ENCODE measurements around the gene LDAH. TPM values are rescaled to one million over a fixed set of nuclear protein-coding genes. Genes with fewer than 3 reads are reported as not detected.

Gene LDAH
- total RNA-seq, 1 donor from 2014 or later = 24.9 TPM

- no peak for DNase-seq (ENCODE audit: low read depth)
- Histone ChIP-seq H3K27me3 (ENCODE audit: control insufficient read depth, insufficient read depth, low read length) (no peaks in the 10 kb centered on the region), H3K36me3 (ENCODE audit: control insufficient read depth, insufficient read depth, low read length) (no peaks in the 10 kb centered on the region), H3K4me3 (ENCODE audit: low read depth, low read length) (no peak overlapping the region)
- TF ChIP-seq CTCF (IDR thresholded peaks at IDR 0.05; ENCODE audit: insufficient read depth, low read length, poor library complexity, severe bottlenecking) = no peak
These were observed 94.7 kb downstream of the LDAH start for GRCh38 chr2:20728114-20728758.

- H3K4me3 ChIP-seq (ENCODE audit: low read depth, low read length) = no peak overlapping the region
- no peaks in the 10 kb centered on the region for H3K27me3 ChIP-seq (ENCODE audit: control insufficient read depth, insufficient read depth, low read length)
- H3K36me3 ChIP-seq (ENCODE audit: control insufficient read depth, insufficient read depth, low read length) = no peaks in the 10 kb centered on the region
- DNase-seq (ENCODE audit: low read depth) = no peak
- no peak for TF ChIP-seq CTCF (IDR thresholded peaks at IDR 0.05; ENCODE audit: insufficient read depth, low read length, poor library complexity, severe bottlenecking)
These were observed 96.0 kb downstream of the LDAH start for GRCh38 chr2:20726913-20727312.

- DNase-seq (ENCODE audit: low read depth) = no peak
- Histone ChIP-seq H3K4me3 (ENCODE audit: low read depth, low read length) (no peak overlapping the region), H3K27me3 (ENCODE audit: control insufficient read depth, insufficient read depth, low read length) (no peaks in the 10 kb centered on the region), H3K36me3 (ENCODE audit: control insufficient read depth, insufficient read depth, low read length) (no peaks in the 10 kb centered on the region)
- TF ChIP-seq CTCF (IDR thresholded peaks at IDR 0.05; ENCODE audit: insufficient read depth, low read length, poor library complexity, severe bottlenecking) = no peak
These were observed 97.1 kb downstream of the LDAH start for GRCh38 chr2:20725782-20726181.

GRCh38 chr2:20724500-20725053 lies 98.3 kb downstream of the LDAH start:
- H3K4me3 ChIP-seq (ENCODE audit: low read depth, low read length) = no peak overlapping the region
- no peaks in the 10 kb centered on the region for H3K27me3 ChIP-seq (ENCODE audit: control insufficient read depth, insufficient read depth, low read length)
- no peak for DNase-seq (ENCODE audit: low read depth)
- H3K36me3 ChIP-seq (ENCODE audit: control insufficient read depth, insufficient read depth, low read length) = no peaks in the 10 kb centered on the region
- TF ChIP-seq CTCF (IDR thresholded peaks at IDR 0.05; ENCODE audit: insufficient read depth, low read length, poor library complexity, severe bottlenecking) = no peak

GRCh38 chr2:20723543-20723942 lies 99.4 kb downstream of the LDAH start:
- Histone ChIP-seq H3K36me3 (ENCODE audit: control insufficient read depth, insufficient read depth, low read length) (no peaks in the 10 kb centered on the region), H3K27me3 (ENCODE audit: control insufficient read depth, insufficient read depth, low read length) (no peaks in the 10 kb centered on the region), H3K4me3 (ENCODE audit: low read depth, low read length) (no peak overlapping the region)
- DNase-seq (ENCODE audit: low read depth) = no peak
- TF ChIP-seq CTCF (IDR thresholded peaks at IDR 0.05; ENCODE audit: insufficient read depth, low read length, poor library complexity, severe bottlenecking) = no peak
